Prostate gland (tissue), 2 donors: ENCODE data around the gene PMM2.

ENCODE experiments used
- POLR2A ChIP-seq: fragments of 450-650 bp; IDR thresholded peaks from one replicate; pipeline ENCODE4 v1.6.1; 2016; ENCODE audit warnings: antibody characterized with exemption, mild to moderate bottlenecking
- TF ChIP-seq, protein P1 (sequence below), 4 experiments: fragments of 200-600 bp in 2 of 4; fragments of 450-650 bp in 2 of 4; sonication (generic) in 2 of 4; IDR thresholded peaks; 1 replicate in 3 of 4; 2 replicates in 1 of 4; pipeline ENCODE4 v1.5.1; 2016 to 2019; ENCODE audit warnings: antibody characterized with exemption in 4 of 4, mild to moderate bottlenecking in 2 of 4, moderate library complexity in 2 of 4

DNA sequence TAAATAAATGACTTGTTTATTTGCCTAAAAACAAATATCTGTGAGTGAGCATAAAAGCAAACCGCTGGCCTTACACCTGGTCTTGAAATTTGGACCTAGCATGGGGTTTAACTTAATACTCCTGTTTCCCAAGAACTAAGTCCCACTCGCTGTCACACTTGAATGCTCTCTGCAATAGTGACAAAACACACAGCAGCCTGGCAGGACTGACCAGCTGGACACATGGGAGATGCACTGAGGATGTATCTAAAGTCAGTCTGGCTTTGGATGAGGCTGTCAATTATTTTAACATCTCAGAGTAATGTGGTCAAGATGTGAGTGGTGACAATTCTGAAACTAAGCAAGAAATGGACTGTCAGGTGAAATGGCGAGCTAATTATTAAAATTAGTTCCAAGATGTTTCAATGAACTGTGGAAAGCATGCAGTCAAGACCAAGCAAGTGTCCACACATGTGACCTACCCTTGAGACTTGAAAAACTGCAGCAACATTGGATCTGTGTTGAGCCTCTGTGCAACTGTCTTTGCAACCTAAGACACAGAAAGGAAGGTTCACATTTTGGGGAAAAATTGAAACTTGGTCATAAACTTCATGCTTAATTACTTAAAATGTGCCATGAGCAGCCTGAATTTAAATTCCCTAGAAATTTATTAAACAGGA is 101.2 kb downstream of the PMM2 start:
- TF ChIP-seq, protein P1, sequence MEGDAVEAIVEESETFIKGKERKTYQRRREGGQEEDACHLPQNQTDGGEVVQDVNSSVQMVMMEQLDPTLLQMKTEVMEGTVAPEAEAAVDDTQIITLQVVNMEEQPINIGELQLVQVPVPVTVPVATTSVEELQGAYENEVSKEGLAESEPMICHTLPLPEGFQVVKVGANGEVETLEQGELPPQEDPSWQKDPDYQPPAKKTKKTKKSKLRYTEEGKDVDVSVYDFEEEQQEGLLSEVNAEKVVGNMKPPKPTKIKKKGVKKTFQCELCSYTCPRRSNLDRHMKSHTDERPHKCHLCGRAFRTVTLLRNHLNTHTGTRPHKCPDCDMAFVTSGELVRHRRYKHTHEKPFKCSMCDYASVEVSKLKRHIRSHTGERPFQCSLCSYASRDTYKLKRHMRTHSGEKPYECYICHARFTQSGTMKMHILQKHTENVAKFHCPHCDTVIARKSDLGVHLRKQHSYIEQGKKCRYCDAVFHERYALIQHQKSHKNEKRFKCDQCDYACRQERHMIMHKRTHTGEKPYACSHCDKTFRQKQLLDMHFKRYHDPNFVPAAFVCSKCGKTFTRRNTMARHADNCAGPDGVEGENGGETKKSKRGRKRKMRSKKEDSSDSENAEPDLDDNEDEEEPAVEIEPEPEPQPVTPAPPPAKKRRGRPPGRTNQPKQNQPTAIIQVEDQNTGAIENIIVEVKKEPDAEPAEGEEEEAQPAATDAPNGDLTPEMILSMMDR (IDR thresholded peaks at IDR 0.05), result no peak
- no peak for TF ChIP-seq POLR2A
